Neural cell (in vitro differentiated cells): ENCODE measurements around the gene AGPAT3. TPM values are rescaled to one million over a fixed set of nuclear protein-coding genes. Genes with fewer than 3 reads are reported as not detected.

ENCODE experiments used
- H2AFZ ChIP-seq: fragments of 200-600, 300-800 bp; sonication (generic), shearing (Covaris generic); 2 replicates; pipeline ENCODE4 v1.6.0; 2014; ENCODE audit warnings: low read depth, mild to moderate bottlenecking, antibody characterized with exemption, low read length, moderate library complexity
- H3F3A ChIP-seq: fragments of 200-600 bp; shearing (Covaris generic); 2 replicates; pipeline ENCODE4 v1.6.1; 2016; ENCODE audit warnings: mild to moderate bottlenecking, moderate library complexity, mixed read lengths, antibody characterized with exemption, low read length; ENCODE audit not compliant: insufficient read depth, poor library complexity, severe bottlenecking
- H3K27ac ChIP-seq: fragments of 200-600, 300-800 bp; sonication (generic), shearing (Covaris generic); 2 replicates; pipeline ENCODE4 v1.5.1; 2014; ENCODE audit warnings: mild to moderate bottlenecking, low read length, moderate library complexity
- H3K27me3 ChIP-seq: fragments of 300-800, 200-600 bp; sonication (generic), shearing (Covaris generic); 2 replicates; pipeline ENCODE4 v1.6.0; 2014; ENCODE audit warnings: mild to moderate bottlenecking, low read depth, low read length, moderate library complexity; ENCODE audit not compliant: insufficient read depth
- H3K36me3 ChIP-seq: fragments of 300-800, 200-600 bp; sonication (generic), shearing (Covaris generic); 2 replicates; pipeline ENCODE4 v1.5.1; 2014; ENCODE audit warnings: mild to moderate bottlenecking, antibody characterized with exemption, low read length, moderate library complexity; ENCODE audit not compliant: insufficient read depth
- H3K4me2 ChIP-seq: fragments of 300-800, 200-600 bp; sonication (generic), shearing (Covaris generic); 2 replicates; pipeline ENCODE4 v1.6.0; 2014; ENCODE audit warnings: mild to moderate bottlenecking, low read length
- H3K4me3 ChIP-seq: fragments of 300-800, 200-600 bp; sonication (generic), shearing (Covaris generic); 2 replicates; pipeline ENCODE4 v1.5.1; 2014; ENCODE audit warnings: mild to moderate bottlenecking, low read length, moderate library complexity
- H3K79me2 ChIP-seq: fragments of 200-600 bp; shearing (Covaris generic); replicated peaks from 2 replicates; pipeline ENCODE4 v1.6.0; 2014; ENCODE audit warnings: mild to moderate bottlenecking, low read length, moderate library complexity; ENCODE audit not compliant: insufficient read depth
- H3K9ac ChIP-seq: fragments of 300-800, 200-600 bp; sonication (generic), shearing (Covaris generic); 2 replicates; pipeline ENCODE4 v1.6.1; 2016; ENCODE audit warnings: mild to moderate bottlenecking, low read length, mixed read lengths
- H3K9me2 ChIP-seq: fragments of 200-600 bp; shearing (Covaris generic); 2 replicates; pipeline ENCODE4 v1.6.1; 2016; ENCODE audit warnings: mild to moderate bottlenecking, low read length, mixed read lengths; ENCODE audit not compliant: insufficient read depth
- H3K9me3 ChIP-seq: fragments of 200-600, 300-800 bp; sonication (generic), shearing (Covaris generic); 2 replicates; pipeline ENCODE4 v1.6.1; 2016; ENCODE audit warnings: mild to moderate bottlenecking, mixed run types, low read length, moderate library complexity, mixed read lengths
- H4K20me1 ChIP-seq: fragments of 200-600 bp; shearing (Covaris generic); 2 replicates; pipeline ENCODE4 v1.6.1; 2016; ENCODE audit warnings: mild to moderate bottlenecking, mixed run types; ENCODE audit not compliant: insufficient read depth
- CTCF ChIP-seq: fragments of 450-650 bp; IDR thresholded peaks from 2 replicates; pipeline ENCODE4 v1.5.1; 2014; ENCODE audit warnings: antibody characterized with exemption, mild to moderate bottlenecking, moderate library complexity; ENCODE audit not compliant: poor library complexity, severe bottlenecking
- EP300 ChIP-seq: fragments of 450-650 bp; conservative IDR thresholded peaks from 2 replicates; pipeline ENCODE4 v1.6.1; 2014; ENCODE audit warnings: antibody characterized with exemption, mild to moderate bottlenecking, moderate library complexity; ENCODE audit not compliant: poor library complexity, severe bottlenecking
- EZH2 ChIP-seq: fragments of 200-600, 300-800 bp; shearing (Covaris generic), sonication (generic); IDR thresholded peaks from 2 replicates; pipeline ENCODE4 v1.6.1; 2014; ENCODE audit warnings: antibody characterized with exemption, low read length, borderline replicate concordance, mild to moderate bottlenecking; ENCODE audit not compliant: insufficient read depth, poor library complexity, severe bottlenecking
- MXI1 ChIP-seq: fragments of 450-650 bp; conservative IDR thresholded peaks from 2 replicates; pipeline ENCODE4 v1.6.1; 2014; ENCODE audit warnings: antibody characterized with exemption, mild to moderate bottlenecking; ENCODE audit not compliant: poor library complexity, severe bottlenecking
- POLR2AphosphoS5 ChIP-seq: IDR thresholded peaks from 2 replicates; pipeline ENCODE4 v1.6.1; 2012
- RAD21 ChIP-seq: fragments of 450-650 bp; conservative IDR thresholded peaks from 2 replicates; pipeline ENCODE4 v1.6.1; 2014; ENCODE audit warnings: antibody characterized with exemption, mild to moderate bottlenecking, moderate library complexity
- REST ChIP-seq: IDR thresholded peaks from 2 replicates; pipeline ENCODE4 v1.6.1; 2012; ENCODE audit warnings: borderline replicate concordance
- SMC3 ChIP-seq: fragments of 450-650 bp; conservative IDR thresholded peaks from 2 replicates; pipeline ENCODE4 v1.6.1; 2014; ENCODE audit warnings: antibody characterized with exemption, mild to moderate bottlenecking, moderate library complexity; ENCODE audit not compliant: poor library complexity
- TAF1 ChIP-seq: IDR thresholded peaks from 2 replicates; pipeline ENCODE4 v1.6.1; 2012; ENCODE audit warnings: low read depth
- polyA plus RNA-seq: library from polyadenylated mRNA; depleted of rRNA; stranded (reverse); fragments of >200 nt; gene quantifications from 2 replicates; pipeline ENCODE4 v1.2.3, GENCODE V29; 2014

AGPAT3 gene
- polyA plus RNA-seq, 1 donor from 2014 or later = 8.4 TPM

GRCh38 chr21:43967981-43968380 is 103.0 kb downstream of the AGPAT3 start:
- H3K4me2 ChIP-seq = no peak overlapping the region
- no peaks in the 10 kb centered on the region for H3F3A ChIP-seq
- no peaks in the 10 kb centered on the region for H3K36me3 ChIP-seq
- H3K9me3 ChIP-seq = no peaks in the 10 kb centered on the region
- H3K79me2 ChIP-seq = no peaks in the 10 kb centered on the region
- no peak overlapping the region for H3K27ac ChIP-seq
- no peaks in the 10 kb centered on the region for H3K9me2 ChIP-seq
- H3K27me3 ChIP-seq = no peaks in the 10 kb centered on the region
- no peak overlapping the region for H3K9ac ChIP-seq
- no peaks in the 10 kb centered on the region for H4K20me1 ChIP-seq
- no peak overlapping the region for H3K4me3 ChIP-seq
- TF ChIP-seq POLR2AphosphoS5 = no peak
- no peak for TF ChIP-seq REST
- no peak for TF ChIP-seq SMC3
- TF ChIP-seq MXI1 = no peak
- TF ChIP-seq CTCF = no peak
- no peak for TF ChIP-seq EP300
- TF ChIP-seq RAD21 = no peak
- TF ChIP-seq TAF1 = no peak
- TF ChIP-seq EZH2 = no peak
- H2AFZ ChIP-seq = no peak overlapping the region

- Histone ChIP-seq H3F3A (no peaks in the 10 kb centered on the region), H3K4me3 (no peak overlapping the region), H3K27ac (no peak overlapping the region), H3K4me2 (no peak overlapping the region), H4K20me1 (no peaks in the 10 kb centered on the region), H2AFZ (no peak overlapping the region), H3K9me3 (no peaks in the 10 kb centered on the region), H3K9ac (no peak overlapping the region), H3K27me3 (no peaks in the 10 kb centered on the region), H3K9me2 (no peaks in the 10 kb centered on the region), H3K79me2 (no peaks in the 10 kb centered on the region), H3K36me3 (no peaks in the 10 kb centered on the region)
- TF ChIP-seq SMC3 (no peak), POLR2AphosphoS5 (no peak), TAF1 (no peak), CTCF (no peak), MXI1 (no peak), EP300 (no peak), RAD21 (no peak), REST (no peak), EZH2 (no peak)
Observed at GRCh38 chr21:43968410-43969114, 103.5 kb downstream of the AGPAT3 start.
